ENCODE results near the gene NF1.

DNA sequence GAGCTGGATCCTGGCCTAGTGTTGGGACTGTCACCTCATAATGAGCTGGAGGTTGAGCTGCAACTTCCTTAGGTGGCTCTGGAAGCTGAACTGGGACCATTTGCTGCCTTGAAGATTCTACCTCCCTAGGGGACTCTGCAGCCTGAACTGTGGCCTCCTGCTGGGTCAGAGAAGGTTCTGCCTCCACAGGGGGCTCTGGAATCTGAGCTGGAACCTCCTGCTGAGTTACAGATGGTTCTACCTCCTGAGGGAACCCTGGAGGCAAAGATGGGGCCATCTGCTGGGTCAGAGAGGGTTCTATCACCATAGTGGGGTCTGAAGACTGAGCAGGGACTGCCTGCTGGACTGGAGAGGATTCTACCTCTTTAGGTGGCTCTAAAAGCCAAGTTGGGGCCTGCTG, 46.6 kb upstream of the NF1 start:
- TF ChIP-seq, protein P1, sequence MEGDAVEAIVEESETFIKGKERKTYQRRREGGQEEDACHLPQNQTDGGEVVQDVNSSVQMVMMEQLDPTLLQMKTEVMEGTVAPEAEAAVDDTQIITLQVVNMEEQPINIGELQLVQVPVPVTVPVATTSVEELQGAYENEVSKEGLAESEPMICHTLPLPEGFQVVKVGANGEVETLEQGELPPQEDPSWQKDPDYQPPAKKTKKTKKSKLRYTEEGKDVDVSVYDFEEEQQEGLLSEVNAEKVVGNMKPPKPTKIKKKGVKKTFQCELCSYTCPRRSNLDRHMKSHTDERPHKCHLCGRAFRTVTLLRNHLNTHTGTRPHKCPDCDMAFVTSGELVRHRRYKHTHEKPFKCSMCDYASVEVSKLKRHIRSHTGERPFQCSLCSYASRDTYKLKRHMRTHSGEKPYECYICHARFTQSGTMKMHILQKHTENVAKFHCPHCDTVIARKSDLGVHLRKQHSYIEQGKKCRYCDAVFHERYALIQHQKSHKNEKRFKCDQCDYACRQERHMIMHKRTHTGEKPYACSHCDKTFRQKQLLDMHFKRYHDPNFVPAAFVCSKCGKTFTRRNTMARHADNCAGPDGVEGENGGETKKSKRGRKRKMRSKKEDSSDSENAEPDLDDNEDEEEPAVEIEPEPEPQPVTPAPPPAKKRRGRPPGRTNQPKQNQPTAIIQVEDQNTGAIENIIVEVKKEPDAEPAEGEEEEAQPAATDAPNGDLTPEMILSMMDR (IDR thresholded peaks at IDR 0.05; ENCODE audit: low read length): no peak
- no peak for TF ChIP-seq EZH2 (IDR thresholded peaks at IDR 0.05; ENCODE audit: borderline replicate concordance, low read length)
